HG03064 (cell line): ENCODE measurements around the gene PDE3A.

ENCODE experiments used
- ATAC-seq: cut with Tn5 transposase; IDR thresholded peaks from one replicate; pipeline ENCODE4 v1.9.1; 2021; ENCODE audit warnings: low read depth; ENCODE audit not compliant: unreplicated experiment

PDE3A gene

DNA sequence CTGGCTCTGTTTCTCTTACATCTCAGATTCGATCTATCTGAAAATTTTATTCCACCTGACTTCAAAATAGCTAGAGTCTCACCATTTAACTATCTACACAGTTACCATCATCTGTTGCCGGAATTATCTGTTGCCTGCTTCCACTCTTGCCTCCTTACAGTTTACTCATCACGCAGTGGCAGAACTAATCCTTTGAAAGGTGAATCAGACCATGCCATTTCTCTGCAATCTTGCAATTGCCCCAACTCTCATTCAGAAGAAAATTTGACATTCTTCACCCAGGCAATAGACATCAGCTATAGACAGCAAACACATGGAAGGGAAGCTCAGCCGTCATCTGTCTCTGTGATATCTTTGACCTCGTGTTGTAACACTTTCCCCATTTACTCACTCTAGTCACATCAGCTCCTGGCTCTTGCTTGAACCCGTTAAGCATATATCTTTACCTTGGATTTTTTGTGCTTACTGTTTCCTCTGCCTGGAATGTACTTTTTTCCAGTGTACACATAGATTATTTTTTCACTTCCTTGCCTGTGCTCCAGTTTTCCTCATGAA lies 85.5 kb downstream of the PDE3A start:
- ATAC-seq, result no peak

DNA sequence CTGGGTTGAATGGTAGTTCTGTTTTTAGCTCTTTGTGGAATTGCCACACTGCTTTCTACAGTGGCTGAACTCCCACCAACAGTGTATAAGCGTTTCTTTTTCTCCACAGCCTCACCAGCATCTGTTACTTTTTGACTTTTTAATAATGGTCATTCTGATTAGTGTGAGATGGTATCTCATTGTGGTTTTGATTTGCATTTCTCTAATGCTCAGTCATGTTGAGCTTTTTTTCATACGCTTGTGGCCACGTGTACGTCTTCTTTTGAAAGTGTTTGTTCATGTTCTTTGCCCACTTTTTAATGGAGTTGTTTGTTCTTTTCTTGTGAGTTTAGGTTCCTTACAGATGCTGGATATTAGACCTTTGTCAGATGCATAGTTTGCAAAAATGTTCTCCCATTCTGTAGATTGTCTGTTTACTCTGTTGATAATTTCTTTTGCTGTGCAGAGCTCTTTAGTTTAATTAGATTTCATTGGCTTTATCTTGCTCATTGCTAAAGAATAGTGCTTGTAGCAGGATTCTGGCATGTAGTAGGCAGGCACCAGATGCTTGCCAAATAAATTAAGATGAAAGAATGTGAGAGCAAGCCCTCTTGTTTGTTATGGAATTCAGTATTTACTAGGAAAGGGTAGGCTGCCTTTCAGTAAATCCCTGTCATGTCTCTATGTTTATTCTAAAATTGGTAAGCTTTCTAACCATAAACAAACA lies 86.8 kb downstream of the PDE3A start:
- no peak for ATAC-seq

DNA sequence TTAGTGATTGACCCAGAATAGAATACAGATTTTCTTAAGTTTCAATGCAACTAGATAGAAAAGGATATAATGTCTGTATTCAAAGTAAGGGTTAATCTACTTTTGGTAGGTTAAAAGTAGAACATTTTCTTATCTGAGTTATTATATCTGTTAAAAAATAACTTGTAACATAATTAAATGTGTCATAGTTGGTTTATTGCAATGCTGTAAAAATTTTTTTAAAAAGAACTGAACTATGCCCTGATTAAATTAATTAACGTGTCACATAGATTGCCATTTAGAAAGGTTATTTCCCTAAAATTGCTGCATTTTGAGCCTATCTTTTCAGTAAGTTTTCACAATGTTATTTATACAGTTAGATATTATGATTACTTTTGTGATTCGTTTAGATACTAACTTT lies 89.2 kb downstream of the PDE3A start:
- ATAC-seq, result no peak

DNA sequence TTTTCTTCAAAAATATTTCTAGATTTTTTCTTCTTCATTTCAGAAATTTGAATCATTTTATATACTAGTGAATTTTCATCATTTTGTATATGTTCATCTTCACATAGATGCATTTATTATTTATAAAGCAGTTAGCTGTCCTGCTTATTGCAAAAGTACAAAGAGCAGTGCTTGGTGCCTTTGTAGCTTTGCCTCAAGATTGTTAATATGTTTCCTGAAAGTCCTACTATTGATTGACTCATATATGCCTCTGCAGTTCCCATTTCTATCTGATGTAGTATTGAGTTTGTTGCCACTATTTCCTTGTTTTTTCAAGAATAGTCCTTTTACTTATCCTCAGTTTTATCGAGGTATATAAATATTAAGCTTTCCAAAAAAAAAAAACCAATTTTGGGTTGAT lies 89.7 kb downstream of the PDE3A start:
- ATAC-seq, result no peak

DNA sequence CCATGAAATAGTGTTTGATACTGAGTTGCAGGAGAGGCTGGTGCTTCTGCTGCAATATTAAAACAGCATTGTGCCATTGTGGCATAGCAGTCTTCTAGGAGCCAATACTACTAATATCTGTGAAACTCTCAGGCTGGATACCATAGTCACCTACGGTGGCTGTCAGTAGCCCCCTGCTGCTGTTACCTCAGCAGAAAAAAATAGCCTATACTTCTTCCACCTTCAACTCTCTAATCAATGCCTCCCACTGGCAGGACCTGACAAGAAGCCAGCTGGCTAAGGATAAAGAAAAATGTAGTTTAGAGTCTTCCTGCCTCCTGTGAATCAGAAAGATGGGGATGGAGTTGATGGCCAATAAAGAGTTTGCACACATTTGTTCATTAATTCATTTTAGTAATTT lies 91.6 kb downstream of the PDE3A start:
- ATAC-seq, result no peak

DNA sequence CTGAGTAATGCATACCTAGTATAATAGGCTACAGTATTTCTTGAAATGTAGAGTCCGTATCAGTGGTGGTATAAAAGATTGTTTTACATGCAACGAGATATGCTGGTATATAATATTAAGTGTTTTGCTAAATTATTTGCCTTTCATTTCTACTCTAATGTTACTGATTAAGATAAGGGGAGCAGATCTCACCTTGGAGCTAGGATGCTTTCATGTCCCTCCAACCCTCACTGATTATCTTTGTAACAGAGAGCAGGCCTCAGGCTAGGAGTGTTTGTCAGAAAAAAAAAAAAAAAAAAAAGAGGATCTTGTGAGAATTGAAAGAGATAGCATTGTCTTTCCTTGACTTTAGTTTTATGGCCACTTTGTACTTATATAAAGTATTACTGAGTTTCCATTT lies 92.6 kb downstream of the PDE3A start:
- ATAC-seq, result no peak

DNA sequence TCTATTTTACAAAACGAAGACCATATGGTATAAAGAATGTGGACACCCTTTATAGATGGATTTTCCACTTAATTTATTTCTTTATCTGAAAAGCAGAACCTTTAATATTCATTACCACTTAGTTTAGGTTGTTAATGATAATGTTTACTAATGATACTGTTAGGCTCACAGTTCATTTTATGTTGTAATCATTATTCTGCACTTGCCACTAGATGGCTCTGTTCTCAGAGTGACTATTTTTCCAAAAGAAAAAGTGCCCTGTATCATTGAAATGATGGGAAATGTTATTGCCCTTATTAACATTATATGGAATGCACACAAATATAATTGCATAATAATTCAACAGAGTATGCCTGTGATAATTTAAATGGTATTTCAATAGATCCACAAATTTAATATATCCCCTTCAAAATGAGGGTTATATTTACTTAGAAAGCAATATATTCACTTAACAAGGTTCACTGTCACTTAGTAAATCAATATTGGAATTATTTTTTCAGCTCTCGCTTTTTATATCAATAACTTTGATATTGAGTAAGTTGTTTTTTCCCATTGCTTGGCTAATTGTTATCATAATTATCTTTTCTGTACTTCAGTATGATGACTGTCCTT lies 95.7 kb downstream of the PDE3A start:
- no peak for ATAC-seq

DNA sequence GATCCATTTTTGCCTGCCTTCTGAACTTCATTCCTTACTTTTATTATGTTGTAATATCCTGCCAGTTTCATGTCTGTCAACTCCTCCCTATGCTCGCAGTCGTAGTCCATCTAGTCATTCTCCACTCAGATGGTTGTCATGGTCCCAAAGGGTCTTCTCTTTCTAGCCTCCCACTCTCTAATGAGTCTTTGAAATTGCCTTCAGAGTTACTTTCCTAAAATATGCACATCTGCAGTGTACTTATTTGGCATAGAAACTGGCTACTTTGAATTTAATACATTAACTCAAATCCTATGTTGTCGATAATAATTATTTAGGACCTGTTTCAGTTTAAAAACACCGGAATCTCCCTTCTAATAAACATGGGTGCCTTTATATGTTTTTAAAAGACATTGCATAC lies 101.0 kb downstream of the PDE3A start:
- ATAC-seq, result no peak

DNA sequence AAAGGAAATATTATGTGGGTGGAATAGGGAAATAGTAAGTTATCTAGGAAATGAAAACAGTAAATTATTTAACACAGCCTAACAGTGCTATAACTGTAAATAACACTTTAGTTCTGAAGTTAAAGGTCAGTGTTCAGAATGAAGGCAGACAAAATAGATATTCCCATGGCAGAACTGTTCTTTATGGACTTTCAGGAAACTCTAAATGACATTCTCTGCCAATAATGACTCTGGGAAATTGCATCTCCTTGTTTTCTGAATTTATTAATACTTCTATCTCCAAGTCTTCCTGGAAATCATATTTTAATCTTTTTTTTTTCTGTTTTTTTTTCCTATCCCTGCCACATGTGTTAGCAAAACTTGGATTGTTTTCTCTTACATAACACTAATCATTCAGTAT lies 101.4 kb downstream of the PDE3A start:
- ATAC-seq, result no peak

DNA sequence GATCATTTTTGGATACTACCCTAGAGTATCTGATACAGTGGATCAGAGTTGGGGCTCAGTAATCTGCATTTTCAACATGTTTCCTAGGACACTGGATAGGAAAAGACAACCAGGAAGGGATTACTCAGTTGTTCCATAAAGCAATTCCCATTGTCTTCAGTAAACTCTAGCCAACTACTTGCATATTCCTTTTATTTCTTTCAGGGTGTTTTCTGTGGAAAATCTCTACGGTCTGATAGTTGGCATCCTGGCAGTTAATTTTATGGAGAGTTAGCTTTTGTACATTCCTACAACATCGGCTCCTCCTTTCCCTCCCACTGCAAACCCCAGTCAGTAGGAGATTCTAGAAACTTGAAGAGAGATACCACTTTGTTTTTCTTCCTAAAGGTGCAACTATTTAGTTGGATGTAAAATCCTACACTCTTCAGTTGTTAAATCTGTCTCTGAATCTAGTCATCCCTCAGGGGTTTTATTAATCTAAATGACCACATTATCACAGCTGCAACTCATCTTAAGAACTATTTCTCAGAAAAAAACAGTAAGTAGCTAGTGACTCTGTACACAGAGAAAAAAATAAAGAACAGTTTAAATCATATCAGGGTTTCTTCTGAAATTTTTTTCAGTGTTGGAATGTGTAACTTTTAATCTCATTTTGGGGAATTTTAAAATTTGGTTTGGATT lies 103.9 kb downstream of the PDE3A start:
- ATAC-seq, result no peak

DNA sequence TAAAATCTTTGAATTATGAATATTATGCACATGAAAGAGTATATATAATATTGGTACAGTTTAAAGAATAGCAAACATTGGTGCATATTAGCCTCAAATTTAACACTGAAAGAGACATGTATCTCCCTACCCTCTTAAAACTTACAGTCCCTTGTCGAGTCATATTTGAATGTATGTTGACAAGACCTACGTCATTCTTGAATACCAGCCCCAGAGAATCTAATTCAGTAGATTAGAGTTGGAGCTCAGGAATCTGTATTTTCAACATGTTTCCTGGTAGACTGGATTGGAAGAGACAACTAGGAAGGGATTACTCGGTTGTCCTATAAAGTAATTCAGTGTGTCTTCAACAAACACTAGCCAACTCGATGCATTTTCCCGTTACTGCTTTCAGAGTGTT lies 104.8 kb downstream of the PDE3A start:
- ATAC-seq, result no peak

DNA sequence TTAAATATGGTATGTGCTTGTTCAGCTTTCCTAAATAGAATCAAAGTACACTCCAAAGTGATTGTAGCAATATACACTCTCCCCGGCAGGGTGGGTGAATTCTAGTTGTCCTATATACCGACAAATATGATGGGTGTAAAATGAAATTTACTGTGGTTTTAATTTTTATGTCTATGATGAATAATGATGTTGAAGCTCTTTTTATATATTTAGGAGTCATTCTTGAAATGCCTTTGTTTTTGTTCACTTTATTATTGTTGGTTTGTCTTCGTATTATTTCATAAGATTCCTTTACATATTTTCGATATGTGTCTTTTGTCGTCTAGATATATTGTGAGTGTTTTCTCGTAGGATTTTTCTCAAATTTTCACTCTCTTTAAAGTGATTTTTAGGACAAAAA lies 105.7 kb downstream of the PDE3A start:
- no peak for ATAC-seq

DNA sequence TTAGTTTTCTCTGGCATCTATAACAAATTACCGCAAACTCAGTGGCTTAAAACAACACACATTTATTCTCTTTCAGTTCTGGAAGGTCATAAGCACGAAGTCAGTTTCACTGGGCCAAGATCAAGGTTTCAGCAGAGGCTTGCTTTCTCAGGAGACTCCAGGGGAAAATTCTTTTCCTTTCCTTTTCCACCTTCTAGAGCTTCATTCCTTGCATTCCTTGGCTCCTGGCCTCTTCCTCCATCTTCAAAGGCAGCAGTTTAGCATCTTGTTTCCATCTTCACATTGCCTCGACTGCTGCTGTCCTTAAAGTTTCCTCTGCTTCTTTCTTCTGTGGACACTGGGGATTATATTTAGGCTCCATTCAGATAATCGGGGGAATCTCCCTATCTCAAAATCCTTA lies 106.1 kb downstream of the PDE3A start:
- no peak for ATAC-seq

DNA sequence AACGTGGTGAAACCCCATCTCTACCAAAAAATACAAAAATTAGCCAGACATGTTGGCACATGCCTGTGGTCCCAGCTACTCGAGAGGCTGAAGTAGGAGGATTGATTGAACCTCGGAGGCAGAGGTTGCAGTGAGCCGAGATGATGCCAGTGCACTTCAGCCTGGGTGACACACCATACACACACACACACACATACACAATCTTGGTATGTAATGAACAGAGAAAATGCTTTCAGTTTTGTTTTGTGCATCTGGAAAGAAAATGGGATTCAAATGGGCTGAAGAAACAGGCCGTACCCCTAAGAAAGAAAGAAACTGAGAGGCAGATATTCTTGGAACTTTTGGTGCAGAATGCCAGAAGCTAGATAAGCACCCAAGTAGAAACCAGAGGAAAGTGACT lies 107.2 kb downstream of the PDE3A start:
- ATAC-seq, result no peak

DNA sequence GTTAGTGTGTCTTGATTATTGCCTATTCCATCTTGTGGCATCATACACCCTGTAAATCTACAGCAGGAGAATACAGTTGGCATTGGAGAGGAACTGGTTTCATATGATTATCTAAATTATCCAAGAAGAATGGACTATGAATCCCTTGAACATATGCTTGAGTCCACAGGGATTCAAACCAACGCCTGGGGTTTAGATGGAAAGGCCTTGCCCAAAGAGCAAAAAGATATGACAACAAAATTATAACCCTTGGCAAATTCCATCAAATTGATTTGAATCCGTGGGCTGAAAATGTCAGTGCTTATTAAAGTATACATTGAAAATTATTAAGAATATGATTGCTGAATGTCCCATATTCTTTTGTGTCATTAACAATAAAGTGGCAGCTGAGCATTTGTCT lies 108.2 kb downstream of the PDE3A start:
- ATAC-seq, result no peak

DNA sequence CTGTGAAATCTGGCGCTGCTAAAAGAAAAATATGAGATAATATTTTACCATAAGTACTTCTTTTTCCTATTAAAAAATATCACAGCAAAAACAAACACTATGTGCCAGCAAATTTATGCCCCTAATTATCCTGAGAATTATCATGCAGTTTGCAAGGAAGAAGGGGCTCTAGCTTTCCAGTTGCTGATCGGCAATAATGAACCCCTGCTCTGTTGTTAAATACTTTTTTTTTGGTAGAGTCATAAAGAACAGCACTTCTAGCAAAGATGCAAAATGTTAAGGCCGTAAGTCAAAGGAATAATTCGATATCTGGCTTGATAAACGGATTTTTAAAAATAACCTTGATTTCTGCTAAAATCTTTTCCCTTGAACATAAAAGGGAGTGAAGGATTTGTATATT lies 108.9 kb downstream of the PDE3A start:
- ATAC-seq, result no peak

DNA sequence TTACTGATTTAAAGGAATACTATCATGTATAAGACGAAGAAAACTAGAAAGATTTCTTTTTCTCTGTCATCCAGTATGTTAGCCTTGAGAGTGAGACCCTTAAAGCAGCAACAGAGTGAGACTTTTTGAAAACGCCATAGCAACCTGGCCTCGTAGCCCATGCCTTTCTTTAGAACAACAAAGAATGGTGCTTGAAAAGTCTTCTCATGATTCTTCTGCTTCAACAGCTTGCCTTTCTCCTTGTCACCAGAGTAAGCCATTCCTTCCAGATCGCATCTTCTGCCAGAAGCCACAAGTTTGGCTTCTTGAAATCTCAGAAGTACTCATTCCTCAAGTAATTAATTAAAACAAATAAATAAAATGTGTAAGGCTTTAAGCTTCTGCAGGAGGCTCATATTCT lies 109.3 kb downstream of the PDE3A start:
- no peak for ATAC-seq

DNA sequence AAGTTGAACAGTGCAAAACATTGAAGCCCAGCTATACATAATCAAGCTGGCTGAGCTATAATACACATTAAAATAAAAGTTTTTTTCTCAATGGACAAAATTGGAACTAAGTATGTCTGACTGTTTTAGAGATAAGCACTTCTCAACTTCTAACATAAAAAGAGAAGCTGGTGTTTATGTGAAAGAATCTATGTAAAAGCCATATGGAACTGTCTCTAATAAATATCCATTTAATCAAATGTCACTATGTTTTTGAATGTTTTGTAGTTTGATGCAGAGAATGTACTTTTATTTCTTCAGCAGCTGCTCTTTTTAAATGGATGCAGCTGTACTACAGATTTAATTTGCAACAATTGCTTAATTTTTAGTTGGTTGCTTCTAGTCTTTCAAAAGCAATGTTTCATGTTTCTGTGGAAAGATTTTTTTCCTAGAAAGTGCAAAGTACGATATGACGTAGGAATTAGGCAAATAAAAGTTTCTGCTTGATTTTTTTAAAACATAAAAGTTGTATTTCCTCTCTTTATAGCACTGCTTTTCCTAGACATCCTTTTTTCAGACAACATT lies 114.2 kb downstream of the PDE3A start:
- no peak for ATAC-seq

DNA sequence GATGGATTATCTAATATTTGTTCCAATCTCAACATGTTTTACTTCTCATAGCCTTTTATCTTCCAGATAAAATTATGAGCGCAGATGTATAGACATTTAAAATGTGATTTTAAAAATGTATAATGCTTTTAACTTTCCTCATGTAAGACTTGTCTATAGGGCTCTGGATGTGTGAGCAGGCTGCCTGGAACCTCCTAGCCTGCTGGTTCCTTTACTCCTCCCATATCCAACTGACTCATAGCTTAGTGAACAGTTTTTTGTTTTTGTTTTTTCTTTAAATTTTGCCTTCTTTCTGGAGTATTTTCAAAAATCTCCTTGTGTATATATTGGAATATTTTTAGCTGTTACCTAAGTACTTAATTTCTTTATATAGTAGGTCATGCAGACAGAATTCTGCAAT lies 115.4 kb downstream of the PDE3A start:
- ATAC-seq, result no peak

DNA sequence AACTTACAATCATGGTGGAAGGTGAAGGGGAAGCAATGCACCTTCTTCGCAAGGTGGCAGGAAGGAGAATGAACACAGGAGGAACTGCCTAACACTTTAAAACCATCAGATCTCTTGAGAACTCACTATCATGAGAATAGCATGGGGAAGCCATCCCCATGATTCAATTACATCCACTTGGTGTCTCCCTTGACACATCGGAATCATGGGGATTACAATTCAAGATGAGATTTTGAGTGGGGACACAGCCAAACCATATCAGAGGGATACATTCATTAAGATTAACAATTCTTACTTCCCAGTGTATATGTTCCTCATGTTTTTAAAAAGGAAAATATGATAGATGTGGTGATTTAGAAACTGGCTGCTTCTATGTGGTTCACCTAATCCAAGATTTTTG lies 117.9 kb downstream of the PDE3A start:
- ATAC-seq, result no peak

DNA sequence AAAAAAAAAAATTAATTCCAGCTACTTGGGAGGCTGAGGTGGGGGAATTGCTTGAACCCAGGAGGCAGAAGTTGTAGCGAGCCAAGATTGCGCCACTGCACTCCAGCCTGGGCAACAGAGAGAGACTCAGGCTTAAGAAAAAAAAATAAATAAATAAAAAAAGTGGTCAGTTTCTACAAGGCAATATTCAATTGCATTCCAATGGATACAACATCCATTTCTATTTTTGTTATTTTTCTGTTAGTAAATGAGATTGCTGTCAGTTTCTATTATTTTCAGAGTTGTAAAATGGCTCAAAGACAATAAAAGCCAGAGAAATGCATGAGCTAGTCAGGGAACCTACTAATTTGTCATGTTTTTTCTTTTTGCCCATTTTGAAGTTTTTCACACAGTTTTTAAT lies 119.2 kb downstream of the PDE3A start:
- ATAC-seq, result no peak

DNA sequence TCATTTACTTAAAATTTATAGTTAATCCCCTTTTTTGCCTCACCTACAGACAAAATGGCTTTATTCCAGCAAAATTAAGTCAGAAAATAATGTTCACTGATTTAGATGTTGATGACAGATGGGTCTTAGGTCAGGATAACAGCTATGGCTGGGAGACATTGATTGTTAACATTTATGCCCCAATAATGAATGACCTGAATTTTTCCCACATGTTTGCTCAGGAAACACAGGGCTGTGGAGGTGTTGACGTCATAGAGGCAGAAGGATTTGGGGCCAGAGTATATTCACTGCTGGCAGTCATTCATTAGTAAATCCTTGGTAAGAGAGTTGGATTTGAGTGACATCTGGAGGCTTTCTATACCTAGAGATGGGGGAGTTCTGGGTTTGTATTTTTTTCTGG lies 121.3 kb downstream of the PDE3A start:
- no peak for ATAC-seq
